SK-N-SH (cell line): ENCODE results near the gene SCAMP2.

Experiments used
- SIN3A ChIP-seq: IDR thresholded peaks from 2 replicates; pipeline ENCODE4 v1.6.1; 2012; ENCODE audit warnings: low read depth, mild to moderate bottlenecking, low read length, moderate library complexity, borderline replicate concordance
- TF ChIP-seq, protein P1 (sequence below): fragments of 200-600 bp; sonication (generic); IDR thresholded peaks from 2 replicates; pipeline ENCODE4 v1.6.1; 2017; ENCODE audit warnings: antibody characterized with exemption, mild to moderate bottlenecking, moderate library complexity

DNA sequence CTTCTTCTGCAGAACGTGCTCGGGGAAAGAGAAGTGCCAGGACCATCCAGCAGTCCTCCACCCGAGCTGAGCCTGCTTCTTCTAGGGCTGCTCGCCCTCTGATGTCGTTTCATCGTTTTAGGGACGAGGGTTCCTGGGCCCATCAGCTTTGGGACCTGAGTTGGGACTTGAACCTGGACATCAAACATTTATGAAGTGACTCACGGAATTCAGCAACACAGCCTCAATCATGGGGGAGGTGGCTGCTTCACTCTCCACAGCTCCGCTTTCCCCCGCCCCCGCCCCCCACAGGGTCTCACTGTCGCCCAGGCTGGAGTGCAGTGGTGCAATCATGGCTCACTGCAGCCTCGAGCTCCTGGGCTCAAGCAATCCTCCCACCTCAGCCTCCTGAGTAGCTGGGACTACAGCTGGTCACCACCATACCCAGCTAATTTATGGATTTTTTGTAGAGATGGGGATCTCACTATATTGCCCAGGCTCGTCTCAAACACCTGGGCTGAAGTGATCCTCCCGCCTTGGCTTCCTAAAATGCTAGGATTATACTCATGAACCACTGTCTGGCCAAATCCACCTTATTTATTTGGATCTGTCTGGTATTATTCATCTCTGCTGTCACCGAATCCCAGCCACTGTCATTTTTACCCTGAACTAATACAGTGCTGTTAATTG lies 725 bp upstream of the SCAMP2 start:
- TF ChIP-seq, protein P1, sequence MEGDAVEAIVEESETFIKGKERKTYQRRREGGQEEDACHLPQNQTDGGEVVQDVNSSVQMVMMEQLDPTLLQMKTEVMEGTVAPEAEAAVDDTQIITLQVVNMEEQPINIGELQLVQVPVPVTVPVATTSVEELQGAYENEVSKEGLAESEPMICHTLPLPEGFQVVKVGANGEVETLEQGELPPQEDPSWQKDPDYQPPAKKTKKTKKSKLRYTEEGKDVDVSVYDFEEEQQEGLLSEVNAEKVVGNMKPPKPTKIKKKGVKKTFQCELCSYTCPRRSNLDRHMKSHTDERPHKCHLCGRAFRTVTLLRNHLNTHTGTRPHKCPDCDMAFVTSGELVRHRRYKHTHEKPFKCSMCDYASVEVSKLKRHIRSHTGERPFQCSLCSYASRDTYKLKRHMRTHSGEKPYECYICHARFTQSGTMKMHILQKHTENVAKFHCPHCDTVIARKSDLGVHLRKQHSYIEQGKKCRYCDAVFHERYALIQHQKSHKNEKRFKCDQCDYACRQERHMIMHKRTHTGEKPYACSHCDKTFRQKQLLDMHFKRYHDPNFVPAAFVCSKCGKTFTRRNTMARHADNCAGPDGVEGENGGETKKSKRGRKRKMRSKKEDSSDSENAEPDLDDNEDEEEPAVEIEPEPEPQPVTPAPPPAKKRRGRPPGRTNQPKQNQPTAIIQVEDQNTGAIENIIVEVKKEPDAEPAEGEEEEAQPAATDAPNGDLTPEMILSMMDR: no peak
- no peak for TF ChIP-seq SIN3A
